Tongue (tissue), 2 donors: ENCODE data around the gene RNF183. TPM values are rescaled to one million over a fixed set of nuclear protein-coding genes. Genes with fewer than 3 reads are reported as not detected.
A peak's percentile ranks its signal among the peaks of the same experiment; 100 is the strongest.
"Not testable (repeated sequence)": the region's sequence is repeated elsewhere in the genome, so short reads cannot be mapped to it uniquely, and the experiment has no call there.

Experiments used
- DNase-seq: peaks from one replicate; pipeline ENCODE4 v3.0.0-alpha.2; 2015
- total RNA-seq: library from RNA; depleted of rRNA; stranded (reverse); fragments of >200 nt; gene quantifications from one replicate; pipeline ENCODE4 v1.2.3, GENCODE V29; 2014

The RNF183 gene
- total RNA-seq, 1 donor from 2014 or later = 0.21 TPM

DNA sequence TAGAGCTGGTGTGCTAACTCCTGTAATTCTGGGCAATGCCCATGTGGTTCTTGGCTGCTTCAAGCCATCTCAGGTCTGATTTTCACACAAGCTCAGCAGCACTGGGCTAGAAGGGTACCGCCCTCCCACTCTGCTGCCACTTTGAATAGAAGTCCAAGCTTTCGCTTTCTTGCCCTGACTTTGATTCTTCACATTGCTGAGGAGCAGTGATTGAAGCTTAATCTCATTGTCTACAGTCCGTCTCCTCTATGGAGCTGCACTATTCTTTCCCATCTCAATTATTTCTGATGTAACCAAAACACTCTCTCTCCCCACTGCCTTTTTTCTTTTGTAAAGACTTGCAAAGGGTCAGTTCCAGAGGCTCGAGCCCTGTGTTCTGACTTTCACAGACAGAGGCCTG lies 12.9 kb upstream of the RNF183 start:
- DNase-seq = no peak

- no peak for DNase-seq
These were observed 12.1 kb upstream of the RNF183 start for GRCh38 chr9:113315231-113315630.

GRCh38 chr9:113313261-113313660 lies 10.1 kb upstream of the RNF183 start:
- DNase-seq = peak; percentile 78

GRCh38 chr9:113311961-113312360 lies 8.8 kb upstream of the RNF183 start:
- DNase-seq = no peak

DNA sequence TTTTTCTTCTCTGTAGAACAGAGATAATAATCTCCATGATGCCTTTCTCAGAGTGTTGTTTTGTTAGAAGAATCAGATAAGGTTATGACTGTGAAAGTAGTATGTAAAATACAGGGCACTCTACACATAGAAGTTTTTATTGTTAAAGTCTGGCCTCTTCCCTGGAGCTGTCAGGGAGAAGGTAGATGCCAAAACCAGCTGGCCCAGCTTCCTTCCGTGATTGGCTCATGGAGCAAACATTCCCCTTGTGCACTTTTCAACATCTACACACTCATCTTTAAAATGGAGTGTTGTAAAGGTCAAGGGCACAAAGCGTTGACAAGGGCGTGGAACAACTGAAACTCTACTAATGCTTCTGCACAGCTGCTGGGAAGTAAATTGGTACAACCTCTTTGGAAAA lies 7.4 kb upstream of the RNF183 start:
- no peak for DNase-seq

GRCh38 chr9:113309204-113309813 lies 6.1 kb upstream of the RNF183 start:
- DNase-seq = peak; percentile 68

DNA sequence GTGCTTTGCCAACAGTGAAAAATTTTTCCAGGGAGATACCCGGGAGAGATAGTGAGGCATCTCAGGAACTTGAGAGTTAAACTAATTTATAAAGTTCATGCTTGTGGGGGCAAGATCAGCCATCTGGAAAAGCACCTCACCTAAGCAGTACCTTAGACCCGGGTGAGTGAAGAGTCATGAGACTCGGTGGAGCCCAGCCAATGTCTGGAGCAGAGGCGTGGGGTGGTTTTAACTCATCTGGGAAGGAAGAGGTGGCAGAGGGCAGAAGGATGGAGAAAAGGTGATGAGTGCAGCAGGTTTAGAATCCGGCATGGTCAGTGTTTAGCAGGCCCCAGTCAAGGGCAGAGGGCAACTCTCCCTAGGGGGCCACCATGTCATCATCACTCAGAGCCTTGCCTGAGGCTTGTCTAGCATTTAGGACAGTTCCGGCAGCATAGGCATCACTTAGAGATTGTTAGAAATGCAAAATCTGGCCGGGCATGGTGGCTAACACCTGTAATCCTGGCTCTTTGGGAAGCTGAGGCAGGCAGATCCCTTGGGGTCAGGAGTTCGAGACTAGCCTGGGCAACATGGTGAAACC lies 4.3 kb upstream of the RNF183 start:
- DNase-seq = no peak

DNA sequence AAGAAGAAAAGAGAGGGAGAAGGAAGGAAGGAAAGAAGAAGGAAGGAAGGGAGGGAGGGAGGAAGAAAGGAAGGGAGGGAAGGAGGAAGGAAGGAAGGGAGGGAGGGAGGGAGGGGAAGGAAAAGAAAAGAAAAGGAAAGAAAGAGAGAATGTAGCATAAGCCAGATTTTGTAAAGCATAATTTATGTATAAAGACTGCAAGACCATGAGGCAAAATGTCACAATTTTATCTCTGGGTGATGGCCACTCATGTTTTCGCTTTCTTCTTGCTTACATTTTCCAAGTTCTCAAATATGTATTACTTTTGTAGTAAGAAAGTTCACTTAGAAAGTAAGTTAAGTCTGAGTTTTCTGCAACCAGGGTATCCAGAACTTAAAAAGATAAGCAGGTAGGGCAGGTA lies 3.4 kb upstream of the RNF183 start:
- no peak for DNase-seq

DNA sequence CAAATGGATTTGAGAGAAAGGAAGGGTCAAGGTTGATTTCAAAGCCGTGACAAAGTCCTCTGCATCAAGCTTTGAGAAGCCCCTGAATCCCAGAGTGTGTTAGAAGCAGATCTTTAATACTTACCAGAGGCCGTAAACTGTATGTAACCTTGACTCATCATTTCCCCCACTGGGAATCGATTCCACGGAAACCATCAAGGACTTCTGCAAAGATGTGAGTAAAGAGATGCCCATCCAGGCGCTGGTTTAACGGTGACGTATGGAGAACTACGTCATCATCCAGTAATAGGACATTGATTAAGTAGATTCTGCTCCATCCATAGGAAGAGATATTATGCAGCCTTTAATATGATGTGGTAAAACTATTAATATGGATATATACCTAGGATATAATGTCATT lies 1.6 kb downstream of the RNF183 start:
- no peak for DNase-seq

GRCh38 chr9:113299800-113300292 lies 3.3 kb downstream of the RNF183 start:
- DNase-seq = peak; percentile 58

DNA sequence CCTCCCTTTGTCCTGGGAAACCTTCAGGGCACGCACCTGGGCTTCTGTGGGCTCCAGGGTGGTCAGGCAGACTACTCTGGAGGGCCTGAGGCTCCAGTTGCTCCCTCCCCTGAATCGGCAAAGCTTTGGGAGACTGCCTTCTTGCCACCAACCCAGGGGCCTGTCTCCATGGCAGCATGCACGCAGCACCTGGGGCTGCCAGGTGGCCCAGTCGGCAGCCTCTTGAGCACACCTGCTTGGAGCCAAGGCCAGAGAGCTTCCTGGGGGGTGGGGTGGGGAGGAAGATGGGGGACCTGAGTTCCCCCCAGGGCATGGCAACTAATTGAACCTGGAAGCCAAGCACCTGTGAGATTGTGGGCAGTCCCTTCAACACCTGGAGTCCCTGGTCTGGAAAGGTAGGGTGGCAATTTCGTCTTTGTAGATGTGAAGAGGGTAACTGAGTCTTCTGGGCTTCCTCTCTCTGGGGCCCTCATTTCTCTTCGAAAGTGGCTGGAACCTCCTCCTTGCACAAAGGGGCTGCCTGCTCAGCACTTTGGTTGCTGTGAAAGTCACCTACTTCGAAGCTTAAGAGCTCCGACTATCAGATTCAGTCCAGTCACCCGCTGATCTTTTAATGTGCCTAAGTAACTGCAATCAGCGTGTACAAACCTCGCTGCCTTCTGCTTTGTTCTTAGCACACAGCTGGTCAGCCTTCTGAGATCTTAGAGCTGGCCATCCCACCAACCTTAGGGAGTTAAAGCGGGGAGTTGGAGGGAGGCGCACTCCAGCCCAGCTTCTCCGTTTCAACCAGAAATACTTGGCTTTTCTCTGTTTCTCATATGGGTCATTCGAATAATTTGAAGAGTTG lies 4.0 kb downstream of the RNF183 start:
- DNase-seq = no peak

DNA sequence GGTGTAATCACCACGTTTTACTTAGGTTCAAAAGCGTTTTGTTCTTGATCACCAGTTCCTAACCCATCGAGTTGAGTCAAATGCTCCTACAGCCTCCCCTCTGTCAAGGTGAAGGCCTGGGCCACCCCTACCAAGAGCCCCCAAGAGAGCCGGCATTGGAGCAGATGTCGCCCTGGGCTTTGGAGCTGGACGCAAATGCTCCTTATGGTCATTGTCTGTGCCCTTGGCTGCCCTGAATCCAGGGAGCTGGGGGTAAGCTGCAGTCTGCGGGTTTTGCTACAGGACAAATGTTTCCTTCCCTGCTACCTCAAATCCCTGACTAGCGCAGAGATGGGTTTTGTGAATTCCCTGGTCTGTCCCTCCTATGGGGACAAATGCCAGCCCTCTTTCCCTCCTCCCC lies 4.9 kb downstream of the RNF183 start:
- no peak for DNase-seq

DNA sequence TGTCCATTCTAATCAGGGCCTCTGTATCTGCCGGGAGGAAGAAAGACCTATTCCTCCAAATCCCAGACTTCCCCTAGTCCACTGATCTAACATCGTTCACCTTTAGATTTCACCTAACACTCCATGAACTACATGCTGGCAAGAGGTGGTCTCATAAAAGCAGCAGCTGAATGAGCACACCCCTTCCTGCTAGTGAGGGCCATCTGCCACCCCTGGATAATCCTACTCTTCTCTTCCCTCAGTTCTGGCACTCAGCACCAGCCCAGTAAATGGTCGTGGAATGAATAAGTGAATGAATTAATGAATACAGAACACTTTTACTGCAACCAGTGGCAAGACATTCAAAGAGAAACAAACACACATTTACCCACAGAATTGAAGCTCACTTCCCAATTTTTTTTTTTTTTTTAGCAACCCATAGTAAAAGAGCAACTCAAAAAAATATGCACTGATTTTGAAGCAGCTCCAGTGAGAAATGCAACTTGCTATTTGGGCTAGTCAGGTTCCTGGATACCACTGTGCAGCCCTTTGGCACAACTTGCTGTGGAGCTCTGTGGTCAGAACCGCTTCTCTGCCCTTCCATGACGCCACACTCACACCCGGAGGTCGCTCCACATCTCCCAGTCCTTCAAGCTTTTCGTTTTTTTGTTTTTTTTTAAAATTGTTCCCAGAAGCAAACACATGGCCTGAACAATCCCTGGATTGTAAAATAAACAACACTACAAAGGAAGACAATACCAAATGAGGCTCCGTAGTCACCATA lies 6.2 kb downstream of the RNF183 start:
- no peak for DNase-seq

GRCh38 chr9:113296247-113296646 lies 6.9 kb downstream of the RNF183 start:
- not testable (repeated sequence) for DNase-seq

DNA sequence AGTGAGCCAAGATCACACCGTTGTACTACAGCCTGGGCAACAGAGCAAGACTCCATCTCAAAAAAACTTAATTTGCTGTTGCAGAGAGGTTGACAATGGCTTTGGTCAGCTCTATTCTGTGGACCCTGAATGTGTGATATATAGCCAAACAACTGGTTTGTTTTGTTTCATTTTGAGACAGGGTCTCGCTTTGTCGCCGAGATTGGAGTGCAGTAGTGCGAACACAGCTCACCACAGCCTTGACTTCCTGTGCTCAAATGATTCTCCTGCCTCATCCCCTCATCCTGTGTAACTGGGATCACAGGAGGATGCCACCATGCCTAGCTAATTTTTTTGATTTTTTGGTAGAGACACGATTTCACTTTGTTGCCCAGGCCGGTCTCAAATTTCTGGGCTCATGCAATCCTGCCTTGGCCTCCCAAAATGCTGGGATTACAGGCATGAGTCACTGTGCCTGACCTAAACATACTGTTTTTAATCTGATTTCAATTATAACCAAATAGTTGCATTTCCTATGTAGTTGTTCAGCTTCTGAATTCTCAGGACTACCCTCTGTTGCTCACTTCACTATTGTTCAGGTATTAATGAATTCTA lies 9.8 kb downstream of the RNF183 start:
- DNase-seq = no peak

- no peak for DNase-seq
These were observed 13.0 kb downstream of the RNF183 start for GRCh38 chr9:113290052-113290607.

DNA sequence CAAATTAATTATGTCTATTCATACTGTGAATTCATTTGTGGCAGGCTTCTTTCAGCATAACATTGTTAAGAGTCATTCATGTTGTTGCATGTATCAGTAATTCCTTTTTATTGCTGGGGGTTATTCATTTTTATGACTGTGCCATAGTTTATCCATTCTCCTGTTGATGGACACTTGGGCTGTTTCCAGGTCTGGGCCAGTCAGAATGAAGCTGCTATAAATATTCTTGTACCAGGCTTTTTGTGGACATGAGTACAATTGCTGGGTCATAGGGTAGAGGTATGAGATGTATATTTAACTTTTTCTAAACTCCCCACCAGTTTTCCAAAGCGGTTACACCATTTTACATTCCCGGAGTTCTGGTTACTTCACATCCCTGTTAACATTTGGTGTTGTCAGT lies 14.1 kb downstream of the RNF183 start:
- no peak for DNase-seq

GRCh38 chr9:113281356-113281755 lies 21.8 kb downstream of the RNF183 start:
- no peak for DNase-seq

GRCh38 chr9:113278840-113279239 lies 24.3 kb downstream of the RNF183 start:
- DNase-seq = no peak

DNA sequence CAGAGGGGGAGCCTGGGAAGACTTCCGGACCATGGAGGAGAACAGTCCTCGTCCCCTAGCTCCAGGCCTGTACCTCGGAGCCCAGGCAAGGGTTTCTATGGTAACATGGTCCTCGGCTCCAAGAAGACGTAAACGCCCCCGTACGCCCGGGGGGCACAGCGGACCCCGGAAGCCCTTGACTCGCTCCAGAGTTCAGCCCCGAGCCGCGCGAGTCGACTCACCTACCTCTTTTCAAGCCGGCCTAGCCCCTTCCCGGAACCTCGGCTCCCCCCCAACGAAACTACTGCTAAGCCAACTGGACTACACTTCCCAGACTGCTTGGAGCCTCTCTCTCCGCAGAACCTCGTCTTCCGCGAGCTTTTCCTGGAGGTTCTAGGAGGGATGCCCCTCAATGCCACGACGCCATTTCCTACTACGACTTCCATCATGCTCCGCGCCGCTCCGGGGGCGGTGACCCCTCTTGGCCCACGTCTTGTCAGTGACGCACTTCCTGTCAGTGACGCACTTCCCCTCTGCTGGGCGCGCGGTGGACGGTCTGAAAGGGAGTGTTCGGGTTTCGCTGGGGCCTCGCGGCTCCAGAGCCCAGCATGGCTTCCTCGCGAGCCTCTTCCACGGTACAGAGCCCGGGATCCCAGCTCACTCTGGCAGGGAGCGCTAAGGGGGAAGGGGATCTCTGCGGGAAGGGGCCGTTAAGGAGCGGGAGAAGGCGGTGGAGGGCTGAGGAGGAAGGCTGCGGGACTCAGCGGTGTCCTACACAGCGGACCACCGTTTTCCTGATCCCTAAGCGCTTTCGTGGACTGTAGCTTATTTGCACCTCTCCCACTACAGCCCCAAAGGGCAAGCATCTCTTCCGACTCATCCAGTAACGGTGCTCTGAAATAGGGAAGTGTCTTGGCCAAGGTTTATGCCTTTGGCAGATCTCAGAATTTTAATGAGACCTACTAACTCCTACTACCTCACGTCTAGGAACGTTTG lies 27.7 kb downstream of the RNF183 start, which contains the start of the genes CDC26 and PRPF4:
CDC26 (minus strand) TSS at position 416 of the 975 bp plus-strand sequence. CDS start 3,065 bp downstream, outside the sequence.
PRPF4 (plus strand) TSS at position 502 of the 975 bp plus-strand sequence; CDS start at position 588, 86 bp downstream.
- peak; percentile 99 for DNase-seq
